HG03159 (cell line): ENCODE results near the gene OR52N2.

Experiments used
- ATAC-seq: cut with Tn5 transposase; IDR thresholded peaks from one replicate; pipeline ENCODE4 v1.9.1; 2021; ENCODE audit warnings: mild to moderate bottlenecking, moderate library complexity; ENCODE audit not compliant: unreplicated experiment

The OR52N2 gene

GRCh38 chr11:5808500-5809121 is at the start of gene OR52N2:
Gene OR52N2, plus strand, starts transcription at chr11:5808924. Its CDS starts 11,412 bp downstream, at chr11:5820336.
- peak; percentile 90 for ATAC-seq

GRCh38 chr11:5767056-5767455 is 41.7 kb upstream of the OR52N2 start:
- no peak for ATAC-seq

- ATAC-seq = no peak
These were observed 25.5 kb upstream of the OR52N2 start, which contains the start of gene OR52N5 for GRCh38 chr11:5783255-5783654. Gene OR52N5, minus strand, starts transcription at chr11:5783355. Its CDS starts 4,721 bp downstream, at chr11:5778634.

- no peak for ATAC-seq
These were observed 17.6 kb upstream of the OR52N2 start, which contains the start of gene OR52N1 for GRCh38 chr11:5791165-5791564. Gene OR52N1, minus strand, starts transcription at chr11:5791265. Its CDS starts 2,449 bp downstream, at chr11:5788816.

GRCh38 chr11:5796541-5796940 is 12.2 kb upstream of the OR52N2 start:
- ATAC-seq = no peak

GRCh38 chr11:5803982-5804381 is 4.7 kb upstream of the OR52N2 start:
- ATAC-seq = no peak

- ATAC-seq = no peak
These were observed 1.1 kb upstream of the OR52N2 start for GRCh38 chr11:5807580-5807979.

GRCh38 chr11:5809122-5809519 is 397 bp downstream of the OR52N2 start:
- ATAC-seq = peak; percentile 33

- no peak for ATAC-seq
These were observed 1.4 kb downstream of the OR52N2 start for GRCh38 chr11:5809905-5810795.

- ATAC-seq = peak; percentile 51
These were observed 6.8 kb downstream of the OR52N2 start for GRCh38 chr11:5815534-5815933.

GRCh38 chr11:5818245-5818886 is 9.6 kb downstream of the OR52N2 start:
- ATAC-seq = peak; percentile 45

GRCh38 chr11:5831196-5831829 is 22.6 kb downstream of the OR52N2 start:
- no peak for ATAC-seq

- no peak for ATAC-seq
These were observed 24.7 kb downstream of the OR52N2 start for GRCh38 chr11:5833446-5833845.

- ATAC-seq = no peak
These were observed 29.0 kb downstream of the OR52N2 start for GRCh38 chr11:5837695-5838094.

GRCh38 chr11:5841797-5842196 is 33.1 kb downstream of the OR52N2 start, which contains the start of gene OR52E6:
Gene OR52E6, minus strand, starts transcription at chr11:5841897. Its CDS starts 0 bp downstream, at chr11:5841897.
- ATAC-seq = no peak

- ATAC-seq = no peak
These were observed 38.0 kb downstream of the OR52N2 start for GRCh38 chr11:5846701-5847100.

- no peak for ATAC-seq
These were observed 39.0 kb downstream of the OR52N2 start for GRCh38 chr11:5847711-5848110.

GRCh38 chr11:5851002-5851401 is 42.3 kb downstream of the OR52N2 start:
- ATAC-seq = no peak

GRCh38 chr11:5857590-5857989 is 48.9 kb downstream of the OR52N2 start, which contains the start of gene OR52E8:
Gene OR52E8, minus strand, starts transcription at chr11:5857690. Its CDS starts 0 bp downstream, at chr11:5857690.
- ATAC-seq = no peak

- no peak for ATAC-seq
These were observed 57.1 kb downstream of the OR52N2 start for GRCh38 chr11:5865826-5866225.
